ENCODE measurements around the gene DLL4.

- no peak for TF ChIP-seq CTCF (IDR thresholded peaks at IDR 0.05)
- TF ChIP-seq POLR2A (IDR thresholded peaks at IDR 0.05) = no peak
- TF ChIP-seq EP300 (IDR thresholded peaks at IDR 0.05) = no peak
Measured at GRCh38 chr15:40927495-40927872, 1.7 kb upstream of the DLL4 start.
